Measurements from ENCODE around the gene EXT2. TPM values are rescaled to one million over a fixed set of nuclear protein-coding genes. Genes with fewer than 3 reads are reported as not detected.

The EXT2 gene
- total RNA-seq, 1 donor from 2014 or later: 73.9 TPM

DNA sequence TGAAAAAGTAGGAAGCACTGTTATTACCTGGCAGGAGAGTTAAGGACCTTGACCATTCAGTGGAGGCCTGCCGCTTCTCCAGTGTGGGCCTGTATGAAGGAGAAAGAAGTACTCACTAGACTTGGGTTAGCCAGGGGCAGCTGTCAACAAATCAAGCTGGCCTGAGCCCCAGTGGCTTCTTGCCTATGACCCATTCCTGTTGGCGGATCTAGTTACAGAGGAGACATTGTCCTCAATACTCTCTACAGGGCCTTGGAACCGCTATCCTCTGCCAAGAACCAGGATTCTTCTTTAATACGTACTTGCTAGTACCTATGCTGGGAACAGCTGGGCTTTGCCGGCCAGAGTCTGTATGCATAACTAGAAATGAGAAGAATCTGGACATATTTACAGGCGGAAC, 146.4 kb downstream of the EXT2 start:
- TF ChIP-seq, protein P1, sequence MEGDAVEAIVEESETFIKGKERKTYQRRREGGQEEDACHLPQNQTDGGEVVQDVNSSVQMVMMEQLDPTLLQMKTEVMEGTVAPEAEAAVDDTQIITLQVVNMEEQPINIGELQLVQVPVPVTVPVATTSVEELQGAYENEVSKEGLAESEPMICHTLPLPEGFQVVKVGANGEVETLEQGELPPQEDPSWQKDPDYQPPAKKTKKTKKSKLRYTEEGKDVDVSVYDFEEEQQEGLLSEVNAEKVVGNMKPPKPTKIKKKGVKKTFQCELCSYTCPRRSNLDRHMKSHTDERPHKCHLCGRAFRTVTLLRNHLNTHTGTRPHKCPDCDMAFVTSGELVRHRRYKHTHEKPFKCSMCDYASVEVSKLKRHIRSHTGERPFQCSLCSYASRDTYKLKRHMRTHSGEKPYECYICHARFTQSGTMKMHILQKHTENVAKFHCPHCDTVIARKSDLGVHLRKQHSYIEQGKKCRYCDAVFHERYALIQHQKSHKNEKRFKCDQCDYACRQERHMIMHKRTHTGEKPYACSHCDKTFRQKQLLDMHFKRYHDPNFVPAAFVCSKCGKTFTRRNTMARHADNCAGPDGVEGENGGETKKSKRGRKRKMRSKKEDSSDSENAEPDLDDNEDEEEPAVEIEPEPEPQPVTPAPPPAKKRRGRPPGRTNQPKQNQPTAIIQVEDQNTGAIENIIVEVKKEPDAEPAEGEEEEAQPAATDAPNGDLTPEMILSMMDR (IDR thresholded peaks at IDR 0.05; ENCODE audit: unreplicated experiment): no peak
- Mint-ChIP-seq H3K27ac (no peak overlapping the region), H3K4me1 (ENCODE audit: low read depth) (peaks cover 20% of the 10 kb centered on the region), H3K27me3 (no peaks in the 10 kb centered on the region), H3K9me3 (ENCODE audit: low read depth) (no peaks in the 10 kb centered on the region), H3K36me3 (ENCODE audit: insufficient read depth) (peaks cover 12% of the 10 kb centered on the region), H3K4me3 (ENCODE audit: low read depth) (no peak overlapping the region)
- no peak for DNase-seq (ENCODE audit: low spot score, unreplicated experiment)

GRCh38 chr11:44243086-44243485, 147.6 kb downstream of the EXT2 start:
- H3K27me3 Mint-ChIP-seq: no peaks in the 10 kb centered on the region
- H3K36me3 Mint-ChIP-seq (ENCODE audit: insufficient read depth): peaks cover 7% of the 10 kb centered on the region
- no peak overlapping the region for H3K4me3 Mint-ChIP-seq (ENCODE audit: low read depth)
- H3K9me3 Mint-ChIP-seq (ENCODE audit: low read depth): no peaks in the 10 kb centered on the region
- H3K27ac Mint-ChIP-seq: peak overlapping the region; percentile 86
- TF ChIP-seq, protein P1 (IDR thresholded peaks at IDR 0.05; ENCODE audit: unreplicated experiment): no peak
- H3K4me1 Mint-ChIP-seq (ENCODE audit: low read depth): peaks cover 20% of the 10 kb centered on the region
- DNase-seq (ENCODE audit: low spot score, unreplicated experiment): no peak

- peak overlapping the region; percentile 5 for H3K4me3 Mint-ChIP-seq (ENCODE audit: low read depth)
- peak overlapping the region; percentile 86 for H3K27ac Mint-ChIP-seq
- TF ChIP-seq, protein P1 (IDR thresholded peaks at IDR 0.05; ENCODE audit: unreplicated experiment): no peak
- no peaks in the 10 kb centered on the region for H3K27me3 Mint-ChIP-seq
- no peak for DNase-seq (ENCODE audit: low spot score, unreplicated experiment)
- peaks cover 6% of the 10 kb centered on the region for H3K36me3 Mint-ChIP-seq (ENCODE audit: insufficient read depth)
- no peaks in the 10 kb centered on the region for H3K9me3 Mint-ChIP-seq (ENCODE audit: low read depth)
- peaks cover 20% of the 10 kb centered on the region for H3K4me1 Mint-ChIP-seq (ENCODE audit: low read depth)
Observed at GRCh38 chr11:44243595-44244343, 148.3 kb downstream of the EXT2 start.

- no peak overlapping the region for H3K27ac Mint-ChIP-seq
- H3K36me3 Mint-ChIP-seq (ENCODE audit: insufficient read depth): peaks cover 10% of the 10 kb centered on the region
- H3K4me3 Mint-ChIP-seq (ENCODE audit: low read depth): no peak overlapping the region
Observed at GRCh38 chr11:44244639-44245310, 149.3 kb downstream of the EXT2 start.

GRCh38 chr11:44246726-44247125, 151.2 kb downstream of the EXT2 start:
- DNase-seq (ENCODE audit: low spot score, unreplicated experiment): no peak
- Mint-ChIP-seq H3K9me3 (ENCODE audit: low read depth) (peaks cover 3% of the 10 kb centered on the region), H3K27ac (no peak overlapping the region), H3K4me3 (ENCODE audit: low read depth) (no peak overlapping the region), H3K27me3 (no peaks in the 10 kb centered on the region), H3K4me1 (ENCODE audit: low read depth) (peaks cover 20% of the 10 kb centered on the region), H3K36me3 (ENCODE audit: insufficient read depth) (peaks cover 20% of the 10 kb centered on the region)
- TF ChIP-seq, protein P1 (IDR thresholded peaks at IDR 0.05; ENCODE audit: unreplicated experiment): no peak

More at GRCh38 chr11:44244639-44245310, 149.3 kb downstream of the EXT2 start:
- no peak for DNase-seq (ENCODE audit: low spot score, unreplicated experiment)
- TF ChIP-seq, protein P1 (IDR thresholded peaks at IDR 0.05; ENCODE audit: unreplicated experiment): no peak
- H3K4me1 Mint-ChIP-seq (ENCODE audit: low read depth): peaks cover 20% of the 10 kb centered on the region
- H3K9me3 Mint-ChIP-seq (ENCODE audit: low read depth): no peaks in the 10 kb centered on the region
- H3K27me3 Mint-ChIP-seq: no peaks in the 10 kb centered on the region

Data from progenitor cell of endocrine pancreas (in vitro differentiated cells).